Uterus (tissue), 4 donors: ENCODE data around the gene SVBP. TPM values are rescaled to one million over a fixed set of nuclear protein-coding genes. Genes with fewer than 3 reads are reported as not detected.

Experiments used
- DNase-seq, 2 donors: peaks; one replicate each; pipeline ENCODE4 v3.0.0-alpha.2; 2019 to 2020
- H3K27ac ChIP-seq, 2 donors: fragments of 200-600 bp; sonication (generic); 1 replicate in 1 of 2; 2 replicates in 1 of 2; pipeline ENCODE4 v1.5.1; 2016 to 2018
- H3K27me3 ChIP-seq, 2 donors: fragments of 200-600 bp; sonication (generic); one replicate each; pipeline ENCODE4 v1.5.1; 2018 to 2019; ENCODE audit warnings: control low read depth in 1 of 2
- H3K36me3 ChIP-seq, 2 donors: fragments of 200-600 bp; sonication (generic); one replicate each; pipeline ENCODE4 v1.5.1; 2019; ENCODE audit warnings: control low read depth in 1 of 2
- H3K4me1 ChIP-seq, 2 donors: fragments of 200-600 bp; sonication (generic); one replicate each; pipeline ENCODE4 v1.5.1; 2018 to 2019; ENCODE audit warnings: control low read depth in 1 of 2
- H3K4me3 ChIP-seq, 2 donors: fragments of 200-600 bp; sonication (generic); 1 replicate in 1 of 2; 2 replicates in 1 of 2; pipeline ENCODE4 v1.5.1; 2018 to 2019; ENCODE audit warnings: mild to moderate bottlenecking in 1 of 2
- H3K9me3 ChIP-seq, 2 donors: fragments of 200-600 bp; sonication (generic); one replicate each; pipeline ENCODE4 v1.5.1; 2019; ENCODE audit warnings: control low read depth in 1 of 2
- CTCF ChIP-seq, 4 experiments: fragments of 200-600 bp in 2 of 4; fragments of 450-650 bp in 2 of 4; sonication (generic) in 2 of 4; IDR thresholded peaks; one replicate each; pipeline ENCODE4 v1.5.1; 2016 to 2019; ENCODE audit warnings: antibody characterized with exemption in 4 of 4, mild to moderate bottlenecking in 2 of 4, moderate library complexity in 1 of 4
- POLR2A ChIP-seq, 2 donors: fragments of 450-650 bp; IDR thresholded peaks; one replicate each; pipeline ENCODE4 v1.6.1; 2016; ENCODE audit warnings: antibody characterized with exemption in 2 of 2, mild to moderate bottlenecking in 1 of 2, moderate library complexity in 1 of 2
- intact Hi-C: fragments of 100-400 bp; cut with DNase I; formaldehyde crosslinking; loops from one replicate; pipeline ENCODE4 v1.15.1; 2023; ENCODE audit warnings: low total_unique reads
- total RNA-seq, 4 donors: library from RNA; depleted of rRNA in 3 of 4; stranded (reverse); fragments of >200 nt in 3 of 4; gene quantifications; one replicate each; pipeline versions ENCODE4 v1.1.0 to v1.2.4, GENCODE V29; 2014 to 2023
- donor health status: DM: yes; HTN: yes; CAD: no.

The SVBP gene
- total RNA-seq, 4 donors from 2014 or later = 13.1 to 27.4 (median 23.1) TPM

GRCh38 chr1:42822800-42823392, 5.7 kb upstream of the SVBP start:
- no peak for TF ChIP-seq CTCF (IDR thresholded peaks at IDR 0.05)
- no peak for TF ChIP-seq POLR2A (IDR thresholded peaks at IDR 0.05)
- peak overlapping the region in 1 of 2 donors; percentile 1 for H3K27ac ChIP-seq
- no peaks in the 10 kb centered on the region for H3K36me3 ChIP-seq
- no peaks in the 10 kb centered on the region for H3K4me1 ChIP-seq
- no peak overlapping the region for H3K4me3 ChIP-seq
- H3K9me3 ChIP-seq = no peaks in the 10 kb centered on the region
- intact Hi-C loops = no loop called here
- DNase-seq = no peak
- no peaks in the 10 kb centered on the region for H3K27me3 ChIP-seq

- intact Hi-C loops = no loop called here
Measured at GRCh38 chr1:42821690-42822089, 4.5 kb upstream of the SVBP start.

GRCh38 chr1:42820813-42821212, 3.6 kb upstream of the SVBP start:
- Histone ChIP-seq H3K27ac (no peak overlapping the region), H3K4me1 (peaks cover 0 to 3% of the 10 kb centered on the region in 2 donors), H3K36me3 (no peaks in the 10 kb centered on the region), H3K27me3 (no peaks in the 10 kb centered on the region), H3K4me3 (no peak overlapping the region), H3K9me3 (no peaks in the 10 kb centered on the region)
- no peak for DNase-seq
- TF ChIP-seq CTCF (IDR thresholded peaks at IDR 0.05) (no peak), POLR2A (IDR thresholded peaks at IDR 0.05) (no peak)
- intact Hi-C loops = no loop called here

More at GRCh38 chr1:42821690-42822089, 4.5 kb upstream of the SVBP start:
- no peak for DNase-seq
- H3K4me3 ChIP-seq = no peak overlapping the region
- H3K27me3 ChIP-seq = no peaks in the 10 kb centered on the region
- no peak overlapping the region for H3K27ac ChIP-seq
- TF ChIP-seq CTCF (IDR thresholded peaks at IDR 0.05) (no peak), POLR2A (IDR thresholded peaks at IDR 0.05) (no peak)
- H3K4me1 ChIP-seq = no peaks in the 10 kb centered on the region
- no peaks in the 10 kb centered on the region for H3K36me3 ChIP-seq
- H3K9me3 ChIP-seq = no peaks in the 10 kb centered on the region

- H3K27ac ChIP-seq = peak overlapping the region; percentile 95 to 98
- DNase-seq = no peak
- intact Hi-C loops = no loop called here
- no peaks in the 10 kb centered on the region for H3K36me3 ChIP-seq
- no peaks in the 10 kb centered on the region for H3K27me3 ChIP-seq
- H3K9me3 ChIP-seq = no peaks in the 10 kb centered on the region
- H3K4me3 ChIP-seq = no peak overlapping the region
- peaks cover 0 to 7% of the 10 kb centered on the region in 2 donors for H3K4me1 ChIP-seq
- TF ChIP-seq POLR2A (IDR thresholded peaks at IDR 0.05) (no peak), CTCF (IDR thresholded peaks at IDR 0.05) (no peak)
Measured at GRCh38 chr1:42817976-42818375, 779 bp upstream of the SVBP start.

GRCh38 chr1:42817440-42817767, 207 bp upstream of the SVBP start:
- no peak for DNase-seq
- Histone ChIP-seq H3K4me3 (peak overlapping the region; percentile 64 to 83), H3K36me3 (no peaks in the 10 kb centered on the region), H3K9me3 (no peaks in the 10 kb centered on the region), H3K27me3 (no peaks in the 10 kb centered on the region), H3K4me1 (peaks cover 0 to 7% of the 10 kb centered on the region in 2 donors), H3K27ac (peak overlapping the region; percentile 95 to 98)
- intact Hi-C loops = no loop called here
- TF ChIP-seq CTCF (IDR thresholded peaks at IDR 0.05) = no peak
- TF ChIP-seq POLR2A (IDR thresholded peaks at IDR 0.05) = no peak
